AG04450 (cell line): Measurements from ENCODE around the gene ABCF3. TPM values are rescaled to one million over a fixed set of nuclear protein-coding genes. Genes with fewer than 3 reads are reported as not detected.

Source experiments
- CTCF ChIA-PET: fragments of 300-600, 350-600 bp; formaldehyde crosslinking; extraction: SDS; loops from one replicate; lab custom pipeline; 2022; ENCODE audit warnings: antibody characterized with exemption, inconsistent platforms; lab: Charles Lee
- POLR2A ChIA-PET: fragments of 350-600 bp; formaldehyde crosslinking; extraction: SDS; loops from one replicate; lab custom pipeline; 2021; ENCODE audit warnings: antibody characterized with exemption, inconsistent platforms; lab: Yijun Ruan, JAX
- DNase-seq: peaks from one replicate; pipeline ENCODE4 v3.0.0-alpha.2; 2011; ENCODE audit warnings: low read depth, low spot score
- H3K27ac ChIP-seq: one replicate; pipeline ENCODE4 v1.5.1; 2012; ENCODE audit warnings: low read depth, low read length, control low read depth
- H3K27me3 ChIP-seq: one replicate; pipeline ENCODE4 v1.6.0; 2012; ENCODE audit warnings: low read length; ENCODE audit not compliant: control insufficient read depth, insufficient read depth
- H3K4me3 ChIP-seq: 2 replicates; pipeline ENCODE4 v1.5.1; 2011; ENCODE audit warnings: mild to moderate bottlenecking, low read depth, low read length, control low read depth
- H3K9me3 ChIP-seq: 2 replicates; pipeline ENCODE4 v1.5.1; 2012; ENCODE audit warnings: low read length; ENCODE audit not compliant: control insufficient read depth, insufficient read depth
- CTCF ChIP-seq: IDR thresholded peaks from 2 replicates; pipeline ENCODE4 v1.5.1; 2011; ENCODE audit warnings: low read depth, low read length, control low read depth, inconsistent platforms
- polyA plus RNA-seq: library from polyadenylated mRNA; depleted of rRNA; stranded (reverse); fragments of >200 nt; gene quantifications from 2 replicates; pipeline ENCODE4 v1.2.3, GENCODE V29; 2011

Gene ABCF3
- polyA plus RNA-seq, 1 experiment: 43.1 TPM

- Histone ChIP-seq H3K27ac (no peak overlapping the region), H3K27me3 (peaks cover 17% of the 10 kb centered on the region), H3K4me3 (no peak overlapping the region), H3K9me3 (peaks cover 3% of the 10 kb centered on the region; the same call in 1 of the 2 replicates)
- ChIA-PET CTCF (interaction anchor here (0.5 to 2.8 kb wide), 3 partner anchors 11 to 22 kb away, joined by 3 to 12 read pairs (median 6); partner anchors contain the start of gene EEF1AKMT4), POLR2A (no interaction called here)
- no peak for DNase-seq
- no peak for TF ChIP-seq CTCF
Observed at GRCh38 chr3:184238246-184238818, 52.3 kb downstream of the ABCF3 start.

GRCh38 chr3:184239221-184239620 is 53.2 kb downstream of the ABCF3 start:
- ChIA-PET CTCF (interaction anchor here (2.8 to 3.0 kb wide), 2 partner anchors 11 to 12 kb away, joined by 12 to 20 read pairs; partner anchors contain the start of gene EEF1AKMT4), POLR2A (no interaction called here)

GRCh38 chr3:184239708-184240107 is 53.7 kb downstream of the ABCF3 start:
- H3K9me3 ChIP-seq: peaks cover 3% of the 10 kb centered on the region; the same call in 1 of the 2 replicates
- no peak for DNase-seq
- ChIA-PET POLR2A (no interaction called here), CTCF (interaction anchor here (1.3 to 3.0 kb wide), 2 partner anchors 10 to 12 kb away, joined by 6 to 20 read pairs; partner anchors contain the start of gene EEF1AKMT4)
- H3K27ac ChIP-seq: no peak overlapping the region
- no peak for TF ChIP-seq CTCF
- no peak overlapping the region for H3K4me3 ChIP-seq
- peaks cover 16% of the 10 kb centered on the region for H3K27me3 ChIP-seq

More at GRCh38 chr3:184239221-184239620, 53.2 kb downstream of the ABCF3 start:
- TF ChIP-seq CTCF: no peak
- Histone ChIP-seq H3K9me3 (peaks cover 3% of the 10 kb centered on the region; the same call in 1 of the 2 replicates), H3K27me3 (peaks cover 16% of the 10 kb centered on the region), H3K4me3 (no peak overlapping the region), H3K27ac (no peak overlapping the region)
- DNase-seq: no peak

GRCh38 chr3:184240384-184241140 is 54.6 kb downstream of the ABCF3 start:
- peaks cover 3% of the 10 kb centered on the region; the same call in 1 of the 2 replicates for H3K9me3 ChIP-seq
- ChIA-PET POLR2A (interaction anchor here (0.6 to 0.7 kb wide), 2 partner anchors 95 to 435 kb away, joined by 3 read pairs; no protein-coding TSS in a partner anchor), CTCF (interaction anchor here (0.6 to 3.0 kb wide), 4 partner anchors 10 to 345 kb away, joined by 3 to 20 read pairs (median 7); partner anchors contain the start of gene EEF1AKMT4)
- no peak overlapping the region for H3K4me3 ChIP-seq
- peaks cover 14% of the 10 kb centered on the region for H3K27me3 ChIP-seq
- DNase-seq: no peak
- peak; percentile 25; the same call in 1 of the 2 replicates for TF ChIP-seq CTCF
- no peak overlapping the region for H3K27ac ChIP-seq
